PC-9 (cell line): ENCODE data around the gene NECTIN1. TPM values are rescaled to one million over a fixed set of nuclear protein-coding genes. Genes with fewer than 3 reads are reported as not detected.

Source experiments
- BruUV-seq: library from RNA; stranded (reverse); fragments of 400-500 nt; replicated peaks from 2 replicates; lab custom pipeline; 2021; lab: Mats Ljungman, UMichigan
- CTCF ChIA-PET: fragments of 300-600 bp; sonication (Branson Sonifier 250); formaldehyde crosslinking; loops from one replicate; lab custom pipeline; 2022; ENCODE audit warnings: antibody characterized with exemption; lab: Charles Lee
- POLR2A ChIA-PET: fragments of 300-600 bp; sonication (Branson Sonifier 250); formaldehyde crosslinking; loops from one replicate; lab custom pipeline; 2022; ENCODE audit warnings: antibody characterized with exemption; ENCODE audit not compliant: unreplicated experiment; lab: Charles Lee
- DNase-seq, 2 experiments: peaks; one replicate each; pipeline versions ENCODE4 v3.0.0 to v3.0.0-alpha.2; 2015 to 2022; ENCODE audit warnings: mixed read lengths in 1 of 2
- H2AFZ ChIP-seq: fragments of 200-600 bp; sonication (generic); 2 replicates; pipeline ENCODE4 v1.8.1; 2017; ENCODE audit warnings: antibody characterized with exemption
- H3F3A ChIP-seq: fragments of 200-600 bp; sonication (generic); 2 replicates; pipeline ENCODE4 v1.8.1; 2017; ENCODE audit warnings: antibody characterized with exemption, mild to moderate bottlenecking, low read depth; ENCODE audit not compliant: insufficient read depth
- H3K27ac ChIP-seq: fragments of 200-600 bp; sonication (generic); 2 replicates; pipeline ENCODE4 v1.6.1; 2016; ENCODE audit warnings: mixed run types
- H3K27me3 ChIP-seq: fragments of 200-600 bp; sonication (generic); 2 replicates; pipeline ENCODE4 v1.6.1; 2016; ENCODE audit warnings: low read depth, mixed run types; ENCODE audit not compliant: insufficient read depth
- H3K36me3 ChIP-seq: fragments of 200-600 bp; sonication (generic); 2 replicates; pipeline ENCODE4 v1.6.1; 2016; ENCODE audit warnings: low read depth, mixed run types
- H3K4me1 ChIP-seq: fragments of 200-600 bp; sonication (generic); replicated peaks from 2 replicates; pipeline ENCODE4 v1.6.1; 2016; ENCODE audit warnings: mixed run types; ENCODE audit not compliant: insufficient read depth
- H3K4me2 ChIP-seq: fragments of 200-600 bp; sonication (generic); 2 replicates; pipeline ENCODE4 v1.6.1; 2017; ENCODE audit warnings: mixed run types
- H3K4me3 ChIP-seq: fragments of 200-600 bp; sonication (generic); 2 replicates; pipeline ENCODE4 v1.6.1; 2016; ENCODE audit warnings: mixed run types
- H3K79me2 ChIP-seq: fragments of 200-600 bp; sonication (generic); 2 replicates; pipeline ENCODE4 v1.6.1; 2017; ENCODE audit warnings: low read depth, mixed run types
- H3K9me2 ChIP-seq: fragments of 200-600 bp; sonication (generic); 2 replicates; pipeline ENCODE4 v1.8.1; 2017; ENCODE audit warnings: mild to moderate bottlenecking; ENCODE audit not compliant: insufficient read depth
- H3K9me3 ChIP-seq: fragments of 200-600 bp; sonication (generic); 2 replicates; pipeline ENCODE4 v1.8.1; 2016; ENCODE audit warnings: low read depth; ENCODE audit not compliant: insufficient read depth
- H4K20me1 ChIP-seq: fragments of 200-600 bp; sonication (generic); 2 replicates; pipeline ENCODE4 v1.8.1; 2017; ENCODE audit not compliant: insufficient read depth
- EZH2 ChIP-seq: fragments of 200-600 bp; sonication (generic); IDR thresholded peaks from 2 replicates; pipeline ENCODE4 v1.8.0; 2017; ENCODE audit warnings: antibody characterized with exemption, low read depth
- intact Hi-C: fragments of 100-400 bp; cut with micrococcal nuclease; formaldehyde crosslinking; loops from one replicate; pipeline ENCODE4 v1.10.0; 2022; ENCODE audit not compliant: unreplicated experiment
- total RNA-seq: library from RNA; stranded (reverse); gene quantifications from 2 replicates; pipeline ENCODE4 v1.2.3, GENCODE V29; 2021
- TF ChIP-seq, protein P1 (sequence below): fragments of 200-600 bp; sonication (generic); conservative IDR thresholded peaks from 2 replicates; pipeline ENCODE4 v1.6.1; 2017; ENCODE audit warnings: mixed run types, antibody characterized with exemption, mild to moderate bottlenecking, moderate library complexity

The NECTIN1 gene
- total RNA-seq, 1 experiment from 2014 or later, result 17.6 TPM

DNA sequence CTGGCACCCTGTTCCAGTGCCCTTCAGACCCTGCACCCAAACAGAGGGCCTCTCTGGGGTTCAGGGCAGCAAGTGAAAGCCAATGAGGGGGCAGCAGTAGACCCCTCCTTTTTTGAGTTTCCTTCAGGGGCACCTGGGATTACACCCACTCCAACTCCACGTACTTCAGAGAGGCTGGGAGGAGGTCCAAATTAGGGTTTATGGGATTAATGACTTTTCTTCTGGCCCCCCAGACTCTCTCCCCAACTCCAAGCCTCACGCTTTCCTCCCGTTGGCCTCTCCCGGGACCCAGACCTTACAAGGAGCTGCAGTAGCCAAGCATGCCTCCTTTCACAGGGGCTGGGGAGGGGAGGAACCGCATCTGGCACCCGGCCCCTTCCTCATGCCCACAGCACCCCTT, 101.7 kb downstream of the NECTIN1 start:
- POLR2A ChIA-PET, result no interaction called here
- TF ChIP-seq, protein P1, sequence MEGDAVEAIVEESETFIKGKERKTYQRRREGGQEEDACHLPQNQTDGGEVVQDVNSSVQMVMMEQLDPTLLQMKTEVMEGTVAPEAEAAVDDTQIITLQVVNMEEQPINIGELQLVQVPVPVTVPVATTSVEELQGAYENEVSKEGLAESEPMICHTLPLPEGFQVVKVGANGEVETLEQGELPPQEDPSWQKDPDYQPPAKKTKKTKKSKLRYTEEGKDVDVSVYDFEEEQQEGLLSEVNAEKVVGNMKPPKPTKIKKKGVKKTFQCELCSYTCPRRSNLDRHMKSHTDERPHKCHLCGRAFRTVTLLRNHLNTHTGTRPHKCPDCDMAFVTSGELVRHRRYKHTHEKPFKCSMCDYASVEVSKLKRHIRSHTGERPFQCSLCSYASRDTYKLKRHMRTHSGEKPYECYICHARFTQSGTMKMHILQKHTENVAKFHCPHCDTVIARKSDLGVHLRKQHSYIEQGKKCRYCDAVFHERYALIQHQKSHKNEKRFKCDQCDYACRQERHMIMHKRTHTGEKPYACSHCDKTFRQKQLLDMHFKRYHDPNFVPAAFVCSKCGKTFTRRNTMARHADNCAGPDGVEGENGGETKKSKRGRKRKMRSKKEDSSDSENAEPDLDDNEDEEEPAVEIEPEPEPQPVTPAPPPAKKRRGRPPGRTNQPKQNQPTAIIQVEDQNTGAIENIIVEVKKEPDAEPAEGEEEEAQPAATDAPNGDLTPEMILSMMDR, result no peak
- no peak for TF ChIP-seq EZH2
- no peak overlapping the region for H3K4me2 ChIP-seq
- no peaks in the 10 kb centered on the region for H3K79me2 ChIP-seq
- H3K27me3 ChIP-seq, result 0 out of 2 replicates have a peak, but pooled peaks cover 28% of the 10 kb centered on the region
- no peaks in the 10 kb centered on the region for H3K36me3 ChIP-seq
- no peak overlapping the region for H3K4me3 ChIP-seq
- CTCF ChIA-PET, result no interaction called here
- BruUV-seq, result no TSS peak
- no peaks in the 10 kb centered on the region for H3K4me1 ChIP-seq
- H3K27ac ChIP-seq, result no peak overlapping the region
- H4K20me1 ChIP-seq, result no peaks in the 10 kb centered on the region
- H2AFZ ChIP-seq, result no peak overlapping the region
- no peak for DNase-seq
- no peaks in the 10 kb centered on the region for H3K9me3 ChIP-seq
- intact Hi-C loops, result no loop called here
- no peaks in the 10 kb centered on the region for H3K9me2 ChIP-seq
- H3F3A ChIP-seq, result no peaks in the 10 kb centered on the region

GRCh38 chr11:119626871-119627270, 102.1 kb downstream of the NECTIN1 start:
- Histone ChIP-seq H3K9me3 (no peaks in the 10 kb centered on the region), H3K4me1 (no peaks in the 10 kb centered on the region), H3K27me3 (0 out of 2 replicates have a peak, but pooled peaks cover 28% of the 10 kb centered on the region), H3K36me3 (no peaks in the 10 kb centered on the region), H3K4me2 (no peak overlapping the region), H3K79me2 (no peaks in the 10 kb centered on the region), H3K9me2 (no peaks in the 10 kb centered on the region), H3K4me3 (no peak overlapping the region), H3K27ac (no peak overlapping the region), H4K20me1 (no peaks in the 10 kb centered on the region), H2AFZ (no peak overlapping the region), H3F3A (no peaks in the 10 kb centered on the region)
- ChIA-PET CTCF (interaction anchor here (0.5 kb wide), 1 partner anchor 10 kb away, joined by 3 read pairs; no protein-coding TSS in a partner anchor), POLR2A (no interaction called here)
- intact Hi-C loops, result no loop called here
- no TSS peak for BruUV-seq
- no peak for DNase-seq
- no peak for TF ChIP-seq EZH2
- TF ChIP-seq, protein P1, result no peak

DNA sequence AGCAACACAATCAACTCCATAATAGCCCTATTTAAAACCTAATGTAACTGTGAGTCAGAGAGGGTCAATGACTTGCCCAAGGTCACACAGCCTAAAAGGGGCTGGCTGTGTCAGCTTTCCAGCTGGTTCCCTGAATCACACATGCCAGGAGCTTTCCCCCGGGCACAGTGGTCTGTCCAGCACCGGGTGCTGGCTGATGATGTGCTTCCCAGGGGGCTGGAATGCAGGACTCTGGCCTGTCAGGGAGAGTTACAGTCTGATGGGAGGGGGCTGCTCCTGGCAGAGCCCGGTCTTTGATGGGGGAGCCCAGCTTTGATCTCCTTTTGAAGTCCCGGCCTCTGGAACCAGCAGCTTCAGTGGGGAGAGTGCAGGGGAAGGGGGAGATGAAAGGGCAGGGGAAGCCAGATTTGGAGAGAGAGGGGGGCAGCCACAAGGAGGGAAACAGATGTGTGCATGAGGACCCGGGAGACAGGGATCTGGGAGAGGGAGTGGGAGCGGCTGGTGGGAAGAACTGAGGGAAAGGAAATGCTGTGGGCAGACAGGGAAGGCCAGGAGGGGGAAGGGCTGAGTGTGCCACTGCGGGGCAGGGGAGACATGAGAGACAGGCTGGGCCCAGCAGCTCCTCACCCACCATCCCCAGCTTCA, 102.7 kb downstream of the NECTIN1 start:
- no peak overlapping the region for H3K27ac ChIP-seq
- H3K27me3 ChIP-seq, result 0 out of 2 replicates have a peak, but pooled peaks cover 22% of the 10 kb centered on the region
- TF ChIP-seq, protein P1, result no peak
- TF ChIP-seq EZH2, result no peak
- DNase-seq, result no peak
- H3K4me2 ChIP-seq, result no peak overlapping the region
- no peak overlapping the region for H3K4me3 ChIP-seq
- H3K36me3 ChIP-seq, result no peaks in the 10 kb centered on the region
- no TSS peak for BruUV-seq
- no peaks in the 10 kb centered on the region for H3K9me2 ChIP-seq
- ChIA-PET POLR2A (no interaction called here), CTCF (interaction anchor here (0.5 kb wide), 1 partner anchor 10 kb away, joined by 3 read pairs; no protein-coding TSS in a partner anchor)
- no peaks in the 10 kb centered on the region for H4K20me1 ChIP-seq
- no peaks in the 10 kb centered on the region for H3K4me1 ChIP-seq
- no peak overlapping the region for H2AFZ ChIP-seq
- no peaks in the 10 kb centered on the region for H3K79me2 ChIP-seq
- no peaks in the 10 kb centered on the region for H3K9me3 ChIP-seq
- intact Hi-C loops, result no loop called here
- no peaks in the 10 kb centered on the region for H3F3A ChIP-seq
